Stromal cell of bone marrow (primary cell): ENCODE results near the gene NEK1.

Source experiments
- DNase-seq: peaks from one replicate; pipeline ENCODE4 v3.0.0-alpha.2; 2012; ENCODE audit warnings: low read depth

The NEK1 gene

DNA sequence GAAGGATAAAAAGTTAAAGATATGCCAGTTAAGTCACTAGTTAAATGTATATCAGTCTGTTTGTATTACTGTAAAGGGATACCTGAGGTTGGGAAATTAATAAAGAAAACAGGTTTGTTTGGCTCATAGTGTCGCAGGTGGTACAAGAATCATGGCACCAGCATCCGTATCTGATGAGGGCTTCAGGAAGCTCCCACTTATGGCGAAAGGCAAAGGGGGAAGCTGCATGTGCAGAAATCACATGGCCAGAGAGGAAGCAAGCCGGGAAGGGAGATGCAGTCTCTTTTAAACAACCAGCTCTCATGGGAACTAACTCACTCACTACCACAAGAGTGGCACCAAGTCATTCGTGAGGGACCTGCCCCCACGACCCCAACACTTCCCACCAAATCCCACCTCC is 249.8 kb downstream of the NEK1 start:
- DNase-seq: no peak

DNA sequence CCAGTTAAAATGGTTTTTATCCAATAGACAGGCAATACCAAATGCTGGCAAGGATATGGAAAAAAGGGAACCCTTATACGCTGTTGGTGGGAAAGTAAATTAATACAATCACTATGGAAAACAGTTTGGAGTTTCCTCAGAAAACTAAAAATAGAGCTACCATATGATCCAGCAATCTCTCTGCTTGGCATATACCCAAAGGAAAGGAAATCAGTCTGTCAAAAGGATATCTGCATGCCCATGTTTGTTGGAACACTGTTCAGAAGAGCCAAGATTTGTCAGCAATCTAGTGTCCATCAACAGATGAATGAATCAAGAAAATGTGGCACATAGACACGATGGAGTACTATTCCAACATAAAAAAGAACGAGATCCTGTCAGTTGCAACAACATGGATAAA is 250.6 kb downstream of the NEK1 start:
- no peak for DNase-seq

DNA sequence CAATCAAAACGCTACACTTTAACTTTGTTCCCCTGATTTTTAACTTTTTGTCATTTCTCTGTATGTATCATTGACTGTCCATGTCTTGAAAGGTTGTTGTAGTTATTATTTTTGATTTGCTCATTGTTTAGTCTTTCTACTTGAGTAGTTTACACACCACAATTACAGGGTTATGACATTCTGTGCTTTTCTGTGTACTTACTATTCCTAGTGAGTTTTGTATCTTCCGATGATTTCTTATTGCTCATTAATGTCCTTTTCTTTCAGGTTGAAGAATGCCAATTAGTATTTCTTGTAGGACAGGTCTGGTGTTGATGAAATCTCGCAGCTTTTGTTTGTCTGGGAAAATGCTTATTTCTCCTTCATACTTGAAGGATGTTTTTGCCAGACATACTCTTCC is 252.4 kb downstream of the NEK1 start:
- no peak for DNase-seq

DNA sequence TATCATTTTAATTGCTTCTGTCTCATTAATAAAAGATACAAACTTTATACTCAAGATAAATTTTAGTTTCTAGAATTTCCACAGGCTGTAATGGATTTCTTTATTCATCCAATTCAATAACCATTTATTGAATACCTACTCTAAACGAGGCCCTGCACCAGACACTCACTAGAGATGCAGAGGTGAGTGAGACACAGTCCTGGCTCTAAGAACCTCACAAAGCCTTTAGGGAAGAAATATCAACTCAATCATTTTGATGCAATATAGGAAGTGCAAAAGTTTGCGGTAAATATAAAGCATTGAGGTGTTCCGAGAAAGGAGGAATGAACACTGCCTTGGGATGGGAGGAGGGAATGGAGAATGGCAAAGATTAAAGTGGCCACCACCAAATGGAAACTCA is 260.0 kb downstream of the NEK1 start:
- DNase-seq: no peak

DNA sequence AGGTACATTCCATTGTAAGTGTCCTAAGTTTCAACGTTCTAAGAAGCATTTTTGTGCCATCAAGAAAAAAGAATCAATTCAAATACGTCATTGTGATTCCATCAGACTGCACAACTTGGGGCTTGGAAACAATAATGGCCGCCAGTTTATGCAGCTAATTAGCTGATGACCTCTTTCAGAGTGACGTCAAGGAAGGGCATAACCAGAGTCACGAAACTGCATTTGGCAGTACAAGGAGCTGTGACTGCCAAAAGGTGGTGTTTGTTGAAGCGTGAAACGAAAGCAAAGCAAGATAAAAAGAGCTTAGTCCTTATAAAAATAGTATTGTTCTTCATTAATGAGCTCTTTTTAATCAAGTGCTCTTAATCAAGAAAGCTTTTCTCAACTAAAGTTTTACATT is 260.5 kb downstream of the NEK1 start:
- DNase-seq: no peak

DNA sequence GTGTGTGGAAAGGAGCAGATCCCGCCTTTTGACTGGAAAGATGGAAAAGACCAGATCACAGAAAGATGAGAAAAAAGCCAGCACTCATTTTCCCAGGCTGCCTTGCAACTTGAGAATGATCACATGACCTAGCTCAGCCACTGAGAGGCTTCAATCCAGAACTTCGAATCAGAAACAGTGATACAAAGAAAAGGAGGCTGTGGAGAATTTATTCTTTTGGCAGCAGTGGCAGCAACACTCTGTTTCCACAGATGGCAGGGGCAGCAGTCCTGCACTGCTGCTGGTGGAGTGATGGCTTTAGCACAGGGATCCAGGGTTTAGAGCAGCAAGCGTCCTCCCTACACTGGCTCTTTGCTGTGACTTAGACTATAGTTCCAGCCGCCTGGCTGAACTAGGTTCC is 263.8 kb downstream of the NEK1 start:
- no peak for DNase-seq

DNA sequence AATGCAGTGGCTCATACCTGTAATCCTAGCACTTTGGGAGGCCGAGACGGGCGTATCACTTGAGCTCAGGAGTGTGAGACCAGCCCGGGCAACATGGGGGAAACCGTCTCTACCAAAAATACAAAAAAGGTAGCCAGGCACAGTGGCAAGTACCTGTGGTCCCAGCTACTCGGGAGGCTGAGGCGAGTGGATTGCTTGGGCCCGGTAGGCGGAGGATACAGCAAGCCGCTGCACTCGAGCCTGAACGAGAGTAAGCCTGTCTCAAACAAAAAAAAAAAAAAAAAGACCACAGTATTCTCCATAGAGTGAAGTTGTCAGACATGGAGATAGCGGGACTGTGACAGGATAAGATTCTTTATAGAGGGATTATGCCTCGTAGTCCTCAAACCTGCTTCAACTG is 265.5 kb downstream of the NEK1 start:
- DNase-seq: no peak

DNA sequence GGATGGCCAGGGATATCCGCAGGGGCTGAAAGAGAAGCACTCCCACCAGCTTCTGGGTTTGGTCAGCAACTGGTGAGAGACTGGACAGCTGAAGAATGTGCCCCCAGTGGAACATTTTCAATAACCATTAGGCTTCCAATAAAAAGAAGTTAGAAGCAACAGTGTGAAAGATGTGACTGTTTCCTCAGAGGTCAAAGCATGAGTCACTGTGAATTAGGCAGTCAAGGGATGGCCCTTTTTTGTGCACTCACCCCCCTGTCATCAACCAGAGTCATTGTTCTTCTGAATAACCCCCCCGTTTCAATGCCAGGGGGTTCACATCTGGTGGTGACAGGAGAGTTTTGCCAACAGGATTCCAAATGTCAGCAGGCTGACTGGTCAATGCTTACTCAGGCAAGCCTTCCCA is 267.1 kb downstream of the NEK1 start:
- peak; percentile 64 for DNase-seq
